ENCODE measurements around the gene PRSS23.

- TF ChIP-seq CTCF (conservative IDR thresholded peaks at IDR 0.05 in 1 of 2, IDR thresholded peaks at IDR 0.05 in 1 of 2; ENCODE audit: extremely low read depth in 1 of 2, insufficient read depth in 1 of 2, low read depth in 1 of 2, low read length in 2 of 2) (peak; percentile 59 to 60), EZH2 (IDR thresholded peaks at IDR 0.05; ENCODE audit: borderline replicate concordance, low read length) (no peak)
These were observed 18.3 kb downstream of the PRSS23 start for GRCh38 chr11:86818462-86819192.

Measured in mammary epithelial cell (primary cell).